ENCODE data around the gene E2F4. TPM values are rescaled to one million over a fixed set of nuclear protein-coding genes. Genes with fewer than 3 reads are reported as not detected.

The E2F4 gene
- total and polyA plus RNA-seq, 7 donors = 22.6 to 106 (median 46.6) TPM

DNA sequence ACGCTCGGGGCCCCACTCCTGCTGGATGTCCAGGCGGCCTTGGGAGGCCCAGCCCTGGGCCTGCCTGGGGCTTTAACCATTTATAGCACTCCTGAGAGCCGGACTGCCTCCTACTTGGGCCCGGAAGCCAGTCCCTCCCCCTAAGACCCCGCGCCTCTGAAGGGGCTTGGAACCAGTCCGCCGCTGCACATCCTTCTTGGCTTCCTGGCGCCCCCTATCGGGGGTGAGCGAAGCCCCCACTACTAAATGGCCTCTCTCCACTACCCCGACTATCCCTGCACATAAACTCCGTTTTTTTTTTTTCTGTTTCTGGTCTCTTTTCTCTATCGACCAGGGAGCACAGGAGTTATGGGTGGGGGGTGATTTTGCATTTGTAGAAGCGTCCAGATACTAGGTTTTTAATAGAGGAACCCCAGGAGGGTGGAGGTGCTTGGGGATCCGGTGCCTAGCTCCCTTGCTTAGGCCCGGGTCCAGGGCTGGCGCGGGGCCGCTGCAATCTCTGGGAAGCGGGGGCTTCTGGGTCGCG is 22.2 kb upstream of the E2F4 start:
- WGBS, 3 donors = 3 to 10% (median 7%) methylated on average over 23 to 24 of the region's 24 CpGs
- intact Hi-C loops (cut with DNase I) = no loop called here
- Histone ChIP-seq H3K27ac (peak overlapping the region; percentile 97), H3K36me3 (ENCODE audit: insufficient read depth in 1 of 2, low read depth in 1 of 2) (peaks cover 0 to 20% of the 10 kb centered on the region in 2 donors), H3K4me3 (peak overlapping the region; percentile 73), H3K9me3 (no peaks in the 10 kb centered on the region), H3K27me3 (ENCODE audit: insufficient read depth in 3 of 3, low read length in 2 of 3) (no peaks in the 10 kb centered on the region), H3K4me1 (peaks cover 42% of the 10 kb centered on the region)
- DNase-seq = no peak
- TF ChIP-seq, protein P1, sequence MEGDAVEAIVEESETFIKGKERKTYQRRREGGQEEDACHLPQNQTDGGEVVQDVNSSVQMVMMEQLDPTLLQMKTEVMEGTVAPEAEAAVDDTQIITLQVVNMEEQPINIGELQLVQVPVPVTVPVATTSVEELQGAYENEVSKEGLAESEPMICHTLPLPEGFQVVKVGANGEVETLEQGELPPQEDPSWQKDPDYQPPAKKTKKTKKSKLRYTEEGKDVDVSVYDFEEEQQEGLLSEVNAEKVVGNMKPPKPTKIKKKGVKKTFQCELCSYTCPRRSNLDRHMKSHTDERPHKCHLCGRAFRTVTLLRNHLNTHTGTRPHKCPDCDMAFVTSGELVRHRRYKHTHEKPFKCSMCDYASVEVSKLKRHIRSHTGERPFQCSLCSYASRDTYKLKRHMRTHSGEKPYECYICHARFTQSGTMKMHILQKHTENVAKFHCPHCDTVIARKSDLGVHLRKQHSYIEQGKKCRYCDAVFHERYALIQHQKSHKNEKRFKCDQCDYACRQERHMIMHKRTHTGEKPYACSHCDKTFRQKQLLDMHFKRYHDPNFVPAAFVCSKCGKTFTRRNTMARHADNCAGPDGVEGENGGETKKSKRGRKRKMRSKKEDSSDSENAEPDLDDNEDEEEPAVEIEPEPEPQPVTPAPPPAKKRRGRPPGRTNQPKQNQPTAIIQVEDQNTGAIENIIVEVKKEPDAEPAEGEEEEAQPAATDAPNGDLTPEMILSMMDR (IDR thresholded peaks at IDR 0.05) = peak; percentile 58
- peak in 3 of 4 donors; percentile 7 to 26 (median 20) for ATAC-seq

DNA sequence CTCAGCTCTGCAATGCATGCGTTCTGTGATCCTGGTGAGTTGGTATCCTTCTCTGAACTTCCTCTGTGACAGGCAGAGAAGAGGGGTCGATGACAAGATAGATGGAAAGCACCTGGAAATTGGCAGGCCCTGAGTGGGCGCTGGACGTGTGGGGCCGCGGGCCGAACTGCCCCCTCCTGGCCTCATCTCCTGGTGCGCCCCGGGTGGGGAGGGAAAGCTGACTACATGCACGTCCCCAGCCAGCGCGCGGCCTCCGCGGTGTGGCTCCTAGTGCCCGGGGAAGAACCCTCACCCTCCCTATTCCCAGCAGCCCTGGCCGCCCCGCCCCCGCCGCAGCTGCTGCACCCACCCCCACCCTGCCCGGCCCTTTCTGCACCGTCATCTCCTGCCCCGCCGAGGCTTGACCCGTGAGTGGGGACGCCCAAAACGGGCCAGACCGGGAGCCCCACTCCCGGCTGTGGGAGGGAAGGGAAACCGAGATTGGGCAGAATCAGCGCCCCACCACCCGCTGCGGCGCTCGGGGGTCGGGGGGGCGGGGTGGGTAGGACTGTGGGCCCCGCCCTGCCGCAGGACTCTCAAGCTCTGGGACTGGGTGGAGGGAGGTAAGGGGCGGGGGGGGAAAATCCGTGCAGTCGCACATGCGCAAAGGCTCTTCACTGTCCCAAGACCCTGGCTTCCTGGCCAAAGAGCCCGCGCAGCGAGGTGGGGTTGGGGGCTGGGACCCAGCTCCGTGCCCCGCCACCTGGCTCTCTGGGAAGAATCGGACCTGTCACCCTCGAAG is 21.6 kb upstream of the E2F4 start, which contains the start of gene NOL3:
Gene NOL3 (plus strand): TSS at position 371 of the 781 bp plus-strand sequence.
- Histone ChIP-seq H3K4me3 (peak within 1 kb of the TSS; percentile 73), H3K27me3 (ENCODE audit: insufficient read depth in 3 of 3, low read length in 2 of 3) (no peaks in the 10 kb centered on the region), H3K4me1 (peaks cover 49% of the 10 kb centered on the region), H3K9me3 (no peaks in the 10 kb centered on the region), H3K36me3 (ENCODE audit: insufficient read depth in 1 of 2, low read depth in 1 of 2) (peaks cover 0 to 26% of the 10 kb centered on the region in 2 donors), H3K27ac (peak within 1 kb of the TSS; percentile 97)
- ATAC-seq (peak; percentile 65 to 74 (median 70)), DNase-seq (peak; percentile 89 to 95)
- intact Hi-C loops (cut with DNase I) = no loop called here
- TF ChIP-seq, protein P1 (IDR thresholded peaks at IDR 0.05) = no peak
- WGBS, 3 donors = 0 to 1% (median 1%) methylated on average over 27 to 50 of the region's 50 CpGs

DNA sequence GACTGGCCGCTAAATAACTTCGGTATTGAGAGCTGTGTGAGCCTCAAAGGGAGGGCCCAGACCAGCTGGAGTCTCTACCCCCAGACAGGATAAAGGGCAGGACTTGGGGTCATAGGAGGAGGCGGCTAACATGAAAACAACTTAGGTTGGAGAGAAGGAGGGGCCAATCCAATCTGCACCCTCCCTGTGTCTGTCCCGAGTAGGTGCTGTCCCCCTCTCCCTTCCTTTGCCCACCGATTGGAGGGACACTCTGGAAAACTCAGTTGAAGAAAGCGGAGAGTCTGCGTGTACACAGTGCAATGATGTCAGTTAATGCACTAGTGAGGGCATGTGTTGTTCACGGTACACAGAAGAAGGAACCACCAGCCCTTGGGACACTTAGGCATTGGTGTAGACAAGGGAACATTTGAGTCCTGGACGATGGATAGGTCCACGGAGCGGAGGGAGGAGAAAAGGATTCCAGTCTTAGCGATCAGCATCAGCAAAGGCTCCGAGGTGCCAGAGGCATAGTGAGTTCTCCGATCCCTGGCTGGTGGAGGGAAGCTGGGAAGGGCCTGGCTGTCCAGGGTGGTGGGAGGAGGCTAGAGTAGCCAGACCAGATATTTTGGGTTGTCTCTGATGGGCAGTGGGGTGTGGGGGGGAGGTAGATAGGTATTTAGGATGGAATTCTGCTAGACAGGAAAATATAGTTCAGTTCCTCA is 20.9 kb upstream of the E2F4 start:
- Histone ChIP-seq H3K4me3 (peak overlapping the region; percentile 73), H3K4me1 (peaks cover 49% of the 10 kb centered on the region), H3K27ac (peak overlapping the region; percentile 97), H3K36me3 (ENCODE audit: insufficient read depth in 1 of 2, low read depth in 1 of 2) (peaks cover 0 to 30% of the 10 kb centered on the region in 2 donors), H3K9me3 (no peaks in the 10 kb centered on the region), H3K27me3 (ENCODE audit: insufficient read depth in 3 of 3, low read length in 2 of 3) (no peaks in the 10 kb centered on the region)
- intact Hi-C loops (cut with DNase I) = no loop called here
- TF ChIP-seq, protein P1 (IDR thresholded peaks at IDR 0.05) = no peak
- ATAC-seq (peak; percentile 9 to 37 (median 24)), DNase-seq (no peak)
- 12 to 20% (median 19%) methylated on average over 13 to 14 of the region's 14 CpGs for WGBS, 3 donors

DNA sequence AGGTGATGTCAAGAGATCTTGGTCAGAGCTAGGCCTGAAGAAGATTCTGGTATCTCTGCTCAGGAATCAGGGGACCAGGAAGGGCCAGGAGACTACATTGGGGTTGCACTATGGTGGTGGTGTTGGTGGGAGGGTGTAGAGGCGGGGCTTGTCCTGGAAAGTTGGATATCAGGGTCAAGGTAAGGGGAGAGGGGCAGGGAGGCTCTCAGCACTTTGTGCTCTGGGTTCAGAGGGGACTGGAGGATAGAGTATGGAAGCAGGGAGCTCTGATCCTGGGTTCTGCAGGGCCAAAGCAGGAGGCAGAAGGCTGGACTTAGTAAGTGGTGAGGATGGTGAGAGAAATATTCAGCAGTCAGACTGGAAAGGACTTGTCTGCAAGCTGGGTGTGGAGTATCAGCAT is 18.6 kb upstream of the E2F4 start:
- H3K4me1 ChIP-seq = peaks cover 59% of the 10 kb centered on the region
- 71 to 83% (median 82%) methylated on average over 1 of the region's 1 CpG for WGBS, 3 donors
- intact Hi-C loops (cut with DNase I) = no loop called here
- H3K27me3 ChIP-seq (ENCODE audit: insufficient read depth in 3 of 3, low read length in 2 of 3) = no peaks in the 10 kb centered on the region
- H3K36me3 ChIP-seq (ENCODE audit: insufficient read depth in 1 of 2, low read depth in 1 of 2) = peaks cover 0 to 15% of the 10 kb centered on the region in 2 donors
- peak overlapping the region; percentile 67 for H3K4me3 ChIP-seq
- peak overlapping the region; percentile 97 for H3K27ac ChIP-seq
- DNase-seq (no peak), ATAC-seq (no peak)
- TF ChIP-seq, protein P1 (IDR thresholded peaks at IDR 0.05) = no peak
- H3K9me3 ChIP-seq = no peaks in the 10 kb centered on the region
